ENCODE results near the gene ATL2. TPM values are rescaled to one million over a fixed set of nuclear protein-coding genes. Genes with fewer than 3 reads are reported as not detected.

Gene ATL2
- total RNA-seq, 1 experiment from 2014 or later, result 62.7 TPM

GRCh38 chr2:38248707-38249106, 128.4 kb downstream of the ATL2 start:
- no peak for DNase-seq (ENCODE audit: low read depth)

- no peak for DNase-seq (ENCODE audit: low read depth)
Measured at GRCh38 chr2:38248255-38248654, 128.8 kb downstream of the ATL2 start.

GRCh38 chr2:38246105-38246504, 131.0 kb downstream of the ATL2 start:
- DNase-seq (ENCODE audit: low read depth), result no peak

- peak; percentile 64 for DNase-seq (ENCODE audit: low read depth)
Measured at GRCh38 chr2:38245114-38245641, 131.9 kb downstream of the ATL2 start.

GRCh38 chr2:38244301-38244700, 132.8 kb downstream of the ATL2 start:
- DNase-seq (ENCODE audit: low read depth), result no peak

Other genes with a start within 250 kb of the ATL2 start
- gene HNRNPLL, start 225.7 kb upstream of the ATL2 start, total RNA-seq (2014; rRNA removed; shearing (Covaris generic)), result 30.7 and 42.8 TPM in 2 replicates

All from M059J (cell line).